ENCODE data around the gene PIGH. TPM values are rescaled to one million over a fixed set of nuclear protein-coding genes. Genes with fewer than 3 reads are reported as not detected.

The PIGH gene
- total RNA-seq, 4 donors from 2014 or later = 18.9 to 41.9 (median 27.7) TPM

DNA sequence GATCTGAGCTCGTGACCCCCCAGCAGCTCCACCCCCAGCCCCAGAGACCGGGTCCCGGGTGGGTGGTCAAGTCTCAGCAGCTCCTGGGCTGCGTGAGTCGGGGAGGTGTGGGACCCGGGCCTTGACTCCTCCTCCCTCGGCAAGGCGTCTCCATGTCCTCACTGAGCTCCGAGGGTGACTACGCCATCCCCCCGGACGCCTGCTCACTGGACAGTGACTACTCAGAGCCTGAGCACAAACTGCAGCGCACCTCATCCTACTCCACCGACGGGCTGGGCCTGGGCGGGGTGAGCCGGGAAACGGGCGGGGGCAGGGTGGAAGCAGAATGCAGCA lies 28.1 kb downstream of the PIGH start:
- H3K27me3 ChIP-seq = no peaks in the 10 kb centered on the region
- 73% methylated on average over 15 of the region's 19 CpGs; no CpG with 5 or more reads in 1 of the 2 donors for WGBS, 2 donors (ENCODE audit: low coverage in 1 of 2)
- intact Hi-C loops (cut with DNase I; ENCODE audit: low total_unique reads) (loop anchor here (5.0 kb wide), 1 partner anchor 145 kb away; no protein-coding TSS in a partner anchor), in situ Hi-C loops (cut with MboI; ENCODE audit: low pct_ligation_motif_present in 1 of 4, low pct_unique_long_range_greater_than_20kb in 1 of 4, low sequenced_read_pairs in 3 of 4) (loop anchor here in 3 of 4 donors (5.0 to 25.0 kb wide), 3 partner anchors 110 to 150 kb away; no protein-coding TSS in a partner anchor)
- no peaks in the 10 kb centered on the region for H3K4me1 ChIP-seq
- TF ChIP-seq, protein P1, sequence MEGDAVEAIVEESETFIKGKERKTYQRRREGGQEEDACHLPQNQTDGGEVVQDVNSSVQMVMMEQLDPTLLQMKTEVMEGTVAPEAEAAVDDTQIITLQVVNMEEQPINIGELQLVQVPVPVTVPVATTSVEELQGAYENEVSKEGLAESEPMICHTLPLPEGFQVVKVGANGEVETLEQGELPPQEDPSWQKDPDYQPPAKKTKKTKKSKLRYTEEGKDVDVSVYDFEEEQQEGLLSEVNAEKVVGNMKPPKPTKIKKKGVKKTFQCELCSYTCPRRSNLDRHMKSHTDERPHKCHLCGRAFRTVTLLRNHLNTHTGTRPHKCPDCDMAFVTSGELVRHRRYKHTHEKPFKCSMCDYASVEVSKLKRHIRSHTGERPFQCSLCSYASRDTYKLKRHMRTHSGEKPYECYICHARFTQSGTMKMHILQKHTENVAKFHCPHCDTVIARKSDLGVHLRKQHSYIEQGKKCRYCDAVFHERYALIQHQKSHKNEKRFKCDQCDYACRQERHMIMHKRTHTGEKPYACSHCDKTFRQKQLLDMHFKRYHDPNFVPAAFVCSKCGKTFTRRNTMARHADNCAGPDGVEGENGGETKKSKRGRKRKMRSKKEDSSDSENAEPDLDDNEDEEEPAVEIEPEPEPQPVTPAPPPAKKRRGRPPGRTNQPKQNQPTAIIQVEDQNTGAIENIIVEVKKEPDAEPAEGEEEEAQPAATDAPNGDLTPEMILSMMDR (IDR thresholded peaks at IDR 0.05) = no peak
- TF ChIP-seq POLR2AphosphoS5 (IDR thresholded peaks at IDR 0.05) (no peak), EP300 (IDR thresholded peaks at IDR 0.05; ENCODE audit: low read depth) (no peak), POLR2A (IDR thresholded peaks at IDR 0.05) (no peak)
- no peak for DNase-seq
- no peaks in the 10 kb centered on the region for H3K36me3 ChIP-seq
- no peaks in the 10 kb centered on the region for H3K9me3 ChIP-seq
- no peak overlapping the region for H3K27ac ChIP-seq
- H3K4me3 ChIP-seq = no peak overlapping the region

GRCh38 chr14:67571275-67571990 lies 28.6 kb downstream of the PIGH start:
- no peaks in the 10 kb centered on the region for H3K36me3 ChIP-seq
- no peak overlapping the region for H3K27ac ChIP-seq
- no peaks in the 10 kb centered on the region for H3K4me1 ChIP-seq
- TF ChIP-seq EP300 (IDR thresholded peaks at IDR 0.05; ENCODE audit: low read depth) = no peak
- TF ChIP-seq, protein P1 (IDR thresholded peaks at IDR 0.05) = peak; percentile 75 to 86 (median 83)
- no peaks in the 10 kb centered on the region for H3K27me3 ChIP-seq
- DNase-seq = peak; percentile 70
- in situ Hi-C loops (cut with MboI; ENCODE audit: low pct_ligation_motif_present in 1 of 4, low pct_unique_long_range_greater_than_20kb in 1 of 4, low sequenced_read_pairs in 3 of 4) = loop anchor here in 3 of 4 donors (5.0 to 25.0 kb wide), 3 partner anchors 109 to 149 kb away; no protein-coding TSS in a partner anchor
- whole genome bisulfite sequencing, 2 donors (ENCODE audit: low coverage in 1 of 2) = 48% methylated on average over 13 of the region's 14 CpGs; no CpG with 5 or more reads in 1 of the 2 donors
- intact Hi-C loops (cut with DNase I; ENCODE audit: low total_unique reads) = loop anchor here (5.0 kb wide), 1 partner anchor 144 kb away; no protein-coding TSS in a partner anchor
- no peak overlapping the region for H3K4me3 ChIP-seq
- H3K9me3 ChIP-seq = no peaks in the 10 kb centered on the region

GRCh38 chr14:67570453-67570852 lies 29.6 kb downstream of the PIGH start:
- in situ Hi-C loops (cut with MboI; ENCODE audit: low pct_ligation_motif_present in 1 of 4, low pct_unique_long_range_greater_than_20kb in 1 of 4, low sequenced_read_pairs in 3 of 4) (loop anchor here in 3 of 4 donors (5.0 to 25.0 kb wide), 3 partner anchors 108 to 148 kb away; no protein-coding TSS in a partner anchor), intact Hi-C loops (cut with DNase I; ENCODE audit: low total_unique reads) (loop anchor here (5.0 kb wide), 1 partner anchor 143 kb away; no protein-coding TSS in a partner anchor)
- H3K9me3 ChIP-seq = no peaks in the 10 kb centered on the region
- DNase-seq = no peak
- no peak overlapping the region for H3K27ac ChIP-seq
- whole genome bisulfite sequencing, 2 donors (ENCODE audit: low coverage in 1 of 2) = 79 to 83% methylated on average over 7 of the region's 7 CpGs
- no peak overlapping the region for H3K4me3 ChIP-seq
- H3K27me3 ChIP-seq = no peaks in the 10 kb centered on the region
- no peaks in the 10 kb centered on the region for H3K36me3 ChIP-seq
- TF ChIP-seq, protein P1 (IDR thresholded peaks at IDR 0.05) = no peak
- H3K4me1 ChIP-seq = no peaks in the 10 kb centered on the region

GRCh38 chr14:67569651-67570290 lies 30.3 kb downstream of the PIGH start:
- no peak overlapping the region for H3K4me3 ChIP-seq
- intact Hi-C loops (cut with DNase I; ENCODE audit: low total_unique reads) = loop anchor here (5.0 kb wide), 2 partner anchors 42 to 142 kb away; no protein-coding TSS in a partner anchor
- no peaks in the 10 kb centered on the region for H3K9me3 ChIP-seq
- 61% methylated on average over 4 of the region's 4 CpGs; no CpG with 5 or more reads in 1 of the 2 donors for WGBS, 2 donors (ENCODE audit: low coverage in 1 of 2)
- TF ChIP-seq, protein P1 (IDR thresholded peaks at IDR 0.05) = no peak
- TF ChIP-seq EP300 (IDR thresholded peaks at IDR 0.05; ENCODE audit: low read depth) = no peak
- TF ChIP-seq POLR2AphosphoS5 (IDR thresholded peaks at IDR 0.05) = no peak
- TF ChIP-seq POLR2A (IDR thresholded peaks at IDR 0.05) = no peak
- no peaks in the 10 kb centered on the region for H3K4me1 ChIP-seq
- DNase-seq = no peak
- no peaks in the 10 kb centered on the region for H3K27me3 ChIP-seq
- H3K36me3 ChIP-seq = no peaks in the 10 kb centered on the region
- in situ Hi-C loops (cut with MboI; ENCODE audit: low pct_ligation_motif_present in 1 of 4, low pct_unique_long_range_greater_than_20kb in 1 of 4, low sequenced_read_pairs in 3 of 4) = loop anchor here (5.0 to 25.0 kb wide), 4 partner anchors 107 to 147 kb away; no protein-coding TSS in a partner anchor
- no peak overlapping the region for H3K27ac ChIP-seq

Data from transverse colon (tissue), 4 donors.